Nephron progenitor cell (in vitro differentiated cells): Measurements from ENCODE around the gene ATP5IF1.

Experiments used
- DNase-seq: peaks from one replicate; pipeline ENCODE4 v3.0.0; 2021
- H3K27ac Mint-ChIP-seq: 2 replicates; pipeline ENCODE4 v1.8.0; 2021; ENCODE audit warnings: mild to moderate bottlenecking, moderate library complexity, mixed read lengths
- H3K27me3 Mint-ChIP-seq: 2 replicates; pipeline ENCODE4 v1.8.0; 2021; ENCODE audit warnings: mild to moderate bottlenecking, low read depth, mixed read lengths; ENCODE audit not compliant: poor library complexity
- H3K36me3 Mint-ChIP-seq: 2 replicates; pipeline ENCODE4 v1.8.0; 2021; ENCODE audit warnings: low read depth, mixed read lengths
- H3K4me1 Mint-ChIP-seq: 2 replicates; pipeline ENCODE4 v1.8.0; 2021; ENCODE audit warnings: mixed read lengths
- H3K4me3 Mint-ChIP-seq: 2 replicates; pipeline ENCODE4 v1.8.0; 2021; ENCODE audit warnings: mild to moderate bottlenecking, moderate library complexity, mixed read lengths
- H3K9me3 Mint-ChIP-seq: 2 replicates; pipeline ENCODE4 v1.8.0; 2021; ENCODE audit warnings: mild to moderate bottlenecking, moderate library complexity, mixed read lengths
- CTCF ChIP-seq: fragments of 200-600 bp; sonication (generic); IDR thresholded peaks from 2 replicates; pipeline ENCODE4 v1.5.0; 2021; ENCODE audit warnings: antibody characterized with exemption

ATP5IF1 gene

GRCh38 chr1:28232558-28233263 is 3.2 kb upstream of the ATP5IF1 start, which contains the start of gene DNAJC8:
DNAJC8 (minus strand) TSS chr1:28233029; CDS start chr1:28232998, 31 bp downstream.
- Mint-ChIP-seq H3K27me3 (peaks cover 9% of the 10 kb centered on the region), H3K4me1 (peaks cover 26% of the 10 kb centered on the region), H3K36me3 (peaks cover 12% of the 10 kb centered on the region), H3K4me3 (peak within 1 kb of the TSS; percentile 97), H3K9me3 (no peaks in the 10 kb centered on the region), H3K27ac (peak within 1 kb of the TSS; percentile 98)
- TF ChIP-seq CTCF, result no peak
- DNase-seq, result peak; percentile 93

GRCh38 chr1:28233264-28233606 is 2.7 kb upstream of the ATP5IF1 start:
- no peak overlapping the region for H3K27ac Mint-ChIP-seq
- peak overlapping the region; percentile 97 for H3K4me3 Mint-ChIP-seq
- peaks cover 7% of the 10 kb centered on the region for H3K36me3 Mint-ChIP-seq
- no peak for DNase-seq
- peaks cover 26% of the 10 kb centered on the region for H3K4me1 Mint-ChIP-seq
- no peak for TF ChIP-seq CTCF
- peaks cover 9% of the 10 kb centered on the region for H3K27me3 Mint-ChIP-seq
- no peaks in the 10 kb centered on the region for H3K9me3 Mint-ChIP-seq

GRCh38 chr1:28236656-28237322 is 865 bp downstream of the ATP5IF1 start:
- H3K36me3 Mint-ChIP-seq, result no peaks in the 10 kb centered on the region
- no peak overlapping the region for H3K27ac Mint-ChIP-seq
- DNase-seq, result no peak
- no peak overlapping the region for H3K4me3 Mint-ChIP-seq
- peaks cover 8% of the 10 kb centered on the region for H3K27me3 Mint-ChIP-seq
- no peaks in the 10 kb centered on the region for H3K9me3 Mint-ChIP-seq
- H3K4me1 Mint-ChIP-seq, result peaks cover 32% of the 10 kb centered on the region
- TF ChIP-seq CTCF, result no peak

GRCh38 chr1:28239004-28239403 is 3.1 kb downstream of the ATP5IF1 start:
- Mint-ChIP-seq H3K4me3 (no peak overlapping the region), H3K27me3 (peaks cover 3% of the 10 kb centered on the region), H3K4me1 (peaks cover 23% of the 10 kb centered on the region), H3K9me3 (no peaks in the 10 kb centered on the region), H3K27ac (no peak overlapping the region), H3K36me3 (no peaks in the 10 kb centered on the region)
- no peak for DNase-seq
- no peak for TF ChIP-seq CTCF

- no peak overlapping the region for H3K27ac Mint-ChIP-seq
- H3K36me3 Mint-ChIP-seq, result no peaks in the 10 kb centered on the region
- DNase-seq, result no peak
- H3K4me3 Mint-ChIP-seq, result no peak overlapping the region
- TF ChIP-seq CTCF, result no peak
- no peaks in the 10 kb centered on the region for H3K9me3 Mint-ChIP-seq
- peaks cover 26% of the 10 kb centered on the region for H3K4me1 Mint-ChIP-seq
- H3K27me3 Mint-ChIP-seq, result peaks cover 3% of the 10 kb centered on the region
Measured at GRCh38 chr1:28240024-28240423, 4.1 kb downstream of the ATP5IF1 start.
